Upper lobe of left lung (tissue), 4 donors: Measurements from ENCODE around the gene GPR61.

ENCODE experiments used
- CTCF ChIP-seq, 6 experiments: fragments of 450-650 bp in 4 of 6; fragments of 200-600 bp in 2 of 6; sonication (generic) in 2 of 6; IDR thresholded peaks; one replicate each; pipeline ENCODE4 v1.5.1; 2016 to 2019; ENCODE audit warnings: antibody characterized with exemption in 6 of 6
- POLR2A ChIP-seq, 4 donors: fragments of 450-650 bp; IDR thresholded peaks; one replicate each; pipeline ENCODE4 v1.5.1; 2016 to 2017; ENCODE audit warnings: antibody characterized with exemption in 4 of 4, mild to moderate bottlenecking in 2 of 4

DNA sequence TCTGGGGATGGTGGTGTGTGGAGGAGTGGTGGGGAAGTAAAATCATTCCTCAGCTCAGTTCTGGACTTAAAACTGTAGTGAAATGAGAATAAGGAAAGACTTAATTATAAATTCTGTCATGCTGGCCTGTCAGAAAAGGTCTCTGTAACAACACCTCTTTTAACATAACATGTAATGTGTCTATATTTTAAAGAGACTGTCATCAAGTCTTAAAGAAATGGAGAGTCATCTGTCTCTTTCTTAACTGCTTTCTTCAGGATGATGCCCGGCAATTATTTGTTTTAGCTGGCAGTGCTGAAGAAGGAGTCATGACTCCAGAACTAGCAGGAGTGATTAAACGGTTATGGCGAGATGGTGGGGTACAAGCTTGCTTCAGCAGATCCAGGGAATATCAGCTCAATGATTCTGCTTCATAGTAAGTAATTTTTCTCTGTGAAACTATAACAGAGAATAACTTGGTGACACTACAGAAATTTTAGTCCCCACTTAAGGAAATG, 39.3 kb downstream of the GPR61 start:
- TF ChIP-seq CTCF (IDR thresholded peaks at IDR 0.05) = no peak
- TF ChIP-seq POLR2A (IDR thresholded peaks at IDR 0.05) = no peak
